GM19328 (cell line): Measurements from ENCODE around the gene SPDYE17.
"Not testable (repeated sequence)": the region's sequence is repeated elsewhere in the genome, so short reads cannot be mapped to it uniquely, and the experiment has no call there.

Source experiments
- ATAC-seq: cut with Tn5 transposase; IDR thresholded peaks from one replicate; pipeline ENCODE4 v1.9.1; 2021; ENCODE audit warnings: mild to moderate bottlenecking, moderate library complexity; ENCODE audit not compliant: unreplicated experiment

The SPDYE17 gene

GRCh38 chr7:77032261-77032660 is at the start of gene SPDYE17:
Gene SPDYE17, minus strand, starts transcription at chr7:77032361. Its CDS starts 1,791 bp downstream, at chr7:77030570.
- ATAC-seq, result not testable (repeated sequence)

- not testable (repeated sequence) for ATAC-seq
These were observed 48.1 kb upstream of the SPDYE17 start for GRCh38 chr7:77080236-77080635.

GRCh38 chr7:77079624-77080023 is 47.5 kb upstream of the SPDYE17 start:
- ATAC-seq, result not testable (repeated sequence)

GRCh38 chr7:77079112-77079511 is 47.0 kb upstream of the SPDYE17 start:
- ATAC-seq, result not testable (repeated sequence)

- ATAC-seq, result not testable (repeated sequence)
These were observed 44.9 kb upstream of the SPDYE17 start for GRCh38 chr7:77077060-77077459.

GRCh38 chr7:77074786-77075396 is 42.7 kb upstream of the SPDYE17 start:
- ATAC-seq, result not testable (repeated sequence)

- ATAC-seq, result not testable (repeated sequence)
These were observed 38.9 kb upstream of the SPDYE17 start for GRCh38 chr7:77071108-77071507.

GRCh38 chr7:77065869-77066268 is 33.7 kb upstream of the SPDYE17 start:
- not testable (repeated sequence) for ATAC-seq

- ATAC-seq, result not testable (repeated sequence)
These were observed 31.6 kb upstream of the SPDYE17 start for GRCh38 chr7:77063732-77064131.

GRCh38 chr7:77062557-77062956 is 30.4 kb upstream of the SPDYE17 start, which contains the start of gene SPDYE18:
Gene SPDYE18, minus strand, starts transcription at chr7:77062558. Its CDS starts 2,046 bp downstream, at chr7:77060512.
- not testable (repeated sequence) for ATAC-seq

GRCh38 chr7:77026349-77026748 is 5.8 kb downstream of the SPDYE17 start:
- not testable (repeated sequence) for ATAC-seq

GRCh38 chr7:77010074-77010680 is 22.0 kb downstream of the SPDYE17 start:
- ATAC-seq, result not testable (repeated sequence)

- not testable (repeated sequence) for ATAC-seq
These were observed 24.2 kb downstream of the SPDYE17 start for GRCh38 chr7:77008000-77008399.

- not testable (repeated sequence) for ATAC-seq
These were observed 25.7 kb downstream of the SPDYE17 start for GRCh38 chr7:77006127-77007110.

GRCh38 chr7:77005461-77006057 is 26.6 kb downstream of the SPDYE17 start:
- ATAC-seq, result not testable (repeated sequence)

GRCh38 chr7:77004151-77004550 is 28.0 kb downstream of the SPDYE17 start:
- ATAC-seq, result not testable (repeated sequence)

- ATAC-seq, result not testable (repeated sequence)
These were observed 28.9 kb downstream of the SPDYE17 start for GRCh38 chr7:77003241-77003640.

- not testable (repeated sequence) for ATAC-seq
These were observed 29.4 kb downstream of the SPDYE17 start for GRCh38 chr7:77002678-77003233.

- ATAC-seq, result not testable (repeated sequence)
These were observed 30.1 kb downstream of the SPDYE17 start for GRCh38 chr7:77002104-77002503.

GRCh38 chr7:76999474-77000107 is 32.6 kb downstream of the SPDYE17 start:
- not testable (repeated sequence) for ATAC-seq
